Loucy (cell line): ENCODE data around the gene EML3.

Source experiments
- H2AFZ ChIP-seq: fragments of 200-600 bp; sonication (generic); 2 replicates; pipeline ENCODE4 v1.6.0; 2016; ENCODE audit warnings: antibody characterized with exemption, mild to moderate bottlenecking, low read length, moderate library complexity
- H3F3A ChIP-seq: fragments of 200-600 bp; 2 replicates; pipeline ENCODE4 v1.6.0; 2016; ENCODE audit warnings: antibody characterized with exemption, low read depth, mild to moderate bottlenecking
- H3K27me3 ChIP-seq: fragments of 200-600 bp; sonication (generic); 2 replicates; pipeline ENCODE4 v1.6.1; 2014; ENCODE audit warnings: low read length, mild to moderate bottlenecking; ENCODE audit not compliant: insufficient read depth, poor library complexity, severe bottlenecking
- H3K36me3 ChIP-seq: fragments of 200-600 bp; sonication (generic); 2 replicates; pipeline ENCODE4 v1.6.1; 2016; ENCODE audit warnings: low read length; ENCODE audit not compliant: insufficient read depth
- H3K4me1 ChIP-seq: fragments of 200-600 bp; sonication (generic); 2 replicates; pipeline ENCODE4 v1.5.1; 2014; ENCODE audit warnings: low read length, mild to moderate bottlenecking; ENCODE audit not compliant: insufficient read depth, poor library complexity, severe bottlenecking
- H3K4me2 ChIP-seq: fragments of 200-600 bp; sonication (generic); 2 replicates; pipeline ENCODE4 v1.6.0; 2014; ENCODE audit warnings: antibody characterized with exemption, low read length, low read depth, mild to moderate bottlenecking; ENCODE audit not compliant: poor library complexity, severe bottlenecking
- H3K4me3 ChIP-seq: fragments of 200-600 bp; sonication (generic); 2 replicates; pipeline ENCODE4 v1.5.1; 2014; ENCODE audit warnings: low read length, mild to moderate bottlenecking, mixed read lengths; ENCODE audit not compliant: poor library complexity, severe bottlenecking
- H3K79me2 ChIP-seq: fragments of 200-600 bp; sonication (generic); 2 replicates; pipeline ENCODE4 v1.6.1; 2014; ENCODE audit warnings: low read length; ENCODE audit not compliant: insufficient read depth
- H3K9ac ChIP-seq: fragments of 200-600 bp; sonication (generic); 2 replicates; pipeline ENCODE4 v1.6.0; 2014; ENCODE audit warnings: mild to moderate bottlenecking, low read depth, low read length, moderate library complexity; ENCODE audit not compliant: poor library complexity, severe bottlenecking
- H3K9me2 ChIP-seq: fragments of 200-600 bp; sonication (generic); replicated peaks from 2 replicates; pipeline ENCODE4 v1.6.1; 2016; ENCODE audit warnings: low read depth, low read length, mixed read lengths
- H3K9me3 ChIP-seq: fragments of 200-600 bp; sonication (generic); 2 replicates; pipeline ENCODE4 v1.6.1; 2014; ENCODE audit warnings: mild to moderate bottlenecking, antibody characterized with exemption, low read length, low read depth; ENCODE audit not compliant: insufficient read depth
- H4K20me1 ChIP-seq: fragments of 200-600 bp; sonication (generic); 2 replicates; pipeline ENCODE4 v1.6.0; 2014; ENCODE audit warnings: antibody characterized with exemption, low read length, mild to moderate bottlenecking; ENCODE audit not compliant: insufficient read depth, poor library complexity, severe bottlenecking
- CTCF ChIP-seq: fragments of 200-600 bp; sonication (generic); conservative IDR thresholded peaks from 2 replicates; pipeline ENCODE4 v1.5.1; 2014; ENCODE audit warnings: mild to moderate bottlenecking, antibody characterized with exemption, low read length
- EZH2phosphoT487 ChIP-seq: fragments of 200-600 bp; IDR thresholded peaks from 2 replicates; pipeline ENCODE4 v1.6.1; 2018; ENCODE audit warnings: antibody characterized with exemption, mild to moderate bottlenecking, moderate library complexity, borderline replicate concordance

The EML3 gene

DNA sequence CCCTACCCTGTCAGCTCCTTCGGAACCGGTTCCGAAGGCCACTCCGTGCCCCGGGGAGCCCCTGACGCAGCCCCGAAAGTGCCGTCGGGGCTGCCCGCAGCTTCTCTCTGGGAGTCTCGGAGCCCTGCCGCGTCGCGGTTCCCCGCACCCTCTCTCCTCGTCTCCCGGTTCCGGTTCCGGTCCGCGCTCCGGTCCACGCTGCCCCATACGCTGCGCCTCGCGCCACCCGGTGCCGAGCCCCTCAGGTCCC lies 11.5 kb downstream of the EML3 start:
- Histone ChIP-seq H3K4me3 (peak overlapping the region; percentile 95), H2AFZ (peak overlapping the region; percentile 67; the same call in 1 of the 2 replicates), H3K9me2 (no peaks in the 10 kb centered on the region), H3K9me3 (no peaks in the 10 kb centered on the region), H3K36me3 (peaks cover 21% of the 10 kb centered on the region; the same call in 1 of the 2 replicates), H3K4me1 (peaks cover 21% of the 10 kb centered on the region), H3K27me3 (peaks cover 8% of the 10 kb centered on the region), H3K9ac (peak overlapping the region; percentile 100), H3K4me2 (peak overlapping the region; percentile 95), H4K20me1 (peaks cover 31% of the 10 kb centered on the region), H3F3A (no peaks in the 10 kb centered on the region), H3K79me2 (peaks cover 51% of the 10 kb centered on the region)
- no peak for TF ChIP-seq CTCF
- TF ChIP-seq EZH2phosphoT487, result no peak

DNA sequence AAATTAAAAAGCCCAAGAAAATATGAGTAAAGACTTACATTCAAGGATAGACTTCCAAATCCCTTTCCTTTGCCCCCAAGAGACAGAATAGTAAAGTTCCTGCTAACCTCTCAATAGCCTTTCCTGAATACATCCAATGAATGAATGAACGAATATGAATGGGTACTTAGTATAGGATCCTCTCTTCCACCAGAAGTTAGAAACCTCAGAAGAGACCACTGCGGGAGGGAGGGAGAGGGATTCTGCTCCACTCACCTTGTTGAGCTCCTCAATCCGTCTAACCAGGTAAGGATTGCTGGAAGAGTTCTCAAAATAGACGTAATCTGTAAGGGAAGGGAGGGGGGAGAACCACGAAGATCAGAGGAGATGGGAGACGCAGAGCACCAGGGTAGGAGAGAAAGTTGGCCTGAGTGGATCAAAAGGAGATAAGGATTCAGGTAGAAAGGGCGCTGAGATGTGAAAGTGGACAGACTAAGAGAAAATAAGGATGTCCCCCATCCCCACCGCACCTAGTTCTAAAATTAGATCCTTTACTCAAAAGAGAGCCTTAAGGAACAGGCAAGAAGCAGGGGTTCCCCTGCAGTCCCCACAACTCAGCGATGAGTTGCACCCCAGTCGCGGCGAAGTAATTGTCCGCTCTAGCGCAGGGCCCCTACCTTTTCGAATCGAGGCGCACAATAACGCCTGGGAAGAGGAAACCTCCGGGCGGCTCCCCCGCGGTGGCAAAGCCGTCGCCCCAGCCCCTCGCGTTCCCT lies 12.0 kb downstream of the EML3 start:
- H3K9me2 ChIP-seq, result no peaks in the 10 kb centered on the region
- peak overlapping the region; percentile 100 for H3K9ac ChIP-seq
- H3K9me3 ChIP-seq, result no peaks in the 10 kb centered on the region
- H3K27me3 ChIP-seq, result peaks cover 8% of the 10 kb centered on the region
- peaks cover 21% of the 10 kb centered on the region for H3K4me1 ChIP-seq
- peak overlapping the region; percentile 95 for H3K4me3 ChIP-seq
- peaks cover 32% of the 10 kb centered on the region for H4K20me1 ChIP-seq
- TF ChIP-seq EZH2phosphoT487 (no peak), CTCF (no peak)
- peak overlapping the region; percentile 67; the same call in 1 of the 2 replicates for H2AFZ ChIP-seq
- no peaks in the 10 kb centered on the region for H3F3A ChIP-seq
- H3K4me2 ChIP-seq, result peak overlapping the region; percentile 95
- H3K79me2 ChIP-seq, result peaks cover 56% of the 10 kb centered on the region
- H3K36me3 ChIP-seq, result peaks cover 26% of the 10 kb centered on the region; the same call in 1 of the 2 replicates

- H3K4me2 ChIP-seq, result peak overlapping the region; percentile 95
- peaks cover 21% of the 10 kb centered on the region for H3K4me1 ChIP-seq
- H3K36me3 ChIP-seq, result peaks cover 33% of the 10 kb centered on the region; the same call in 1 of the 2 replicates
- H4K20me1 ChIP-seq, result peaks cover 32% of the 10 kb centered on the region
- peak overlapping the region; percentile 95 for H3K4me3 ChIP-seq
- peak overlapping the region; percentile 100 for H3K9ac ChIP-seq
- TF ChIP-seq CTCF, result no peak
- no peak for TF ChIP-seq EZH2phosphoT487
- H2AFZ ChIP-seq, result no peak overlapping the region
- H3K27me3 ChIP-seq, result peaks cover 8% of the 10 kb centered on the region
- H3K9me2 ChIP-seq, result no peaks in the 10 kb centered on the region
- H3K9me3 ChIP-seq, result no peaks in the 10 kb centered on the region
- H3F3A ChIP-seq, result no peaks in the 10 kb centered on the region
- H3K79me2 ChIP-seq, result peaks cover 60% of the 10 kb centered on the region
These were observed 12.7 kb downstream of the EML3 start for GRCh38 chr11:62599901-62600300.
